Activated CD4-positive, alpha-beta T cell treated with anti-CD3 and anti-CD28 coated beads for 36 hours (primary cell): ENCODE results near the gene FRYL. TPM values are rescaled to one million over a fixed set of nuclear protein-coding genes. Genes with fewer than 3 reads are reported as not detected.
A peak's percentile ranks its signal among the peaks of the same experiment; 100 is the strongest.
"Not testable (repeated sequence)": the region's sequence is repeated elsewhere in the genome, so short reads cannot be mapped to it uniquely, and the experiment has no call there.

Experiments
- ATAC-seq: fragments of 200-7000 bp; cut with Tn5 transposase; one replicate; pipeline ENCODE4 v1.10.0; 2021; ENCODE audit warnings: mild to moderate bottlenecking, moderate library complexity
- CTCF ChIA-PET: fragments of 350-600 bp; sonication (Branson Sonifier 250); formaldehyde crosslinking; loops from one replicate; lab custom pipeline; 2021; ENCODE audit warnings: antibody characterized with exemption; lab: Charles Lee
- POLR2A ChIA-PET: fragments of 350-600 bp; sonication (Branson Sonifier 250); formaldehyde crosslinking; loops from one replicate; lab custom pipeline; 2021; ENCODE audit warnings: antibody characterized with exemption, inconsistent platforms; lab: Charles Lee
- DNase-seq: peaks from one replicate; pipeline ENCODE4 v3.0.0-alpha.2; 2020
- H3K27ac Mint-ChIP-seq: one replicate; pipeline ENCODE4 v1.8.0; 2021; ENCODE audit warnings: mixed read lengths
- H3K27me3 Mint-ChIP-seq: one replicate; pipeline ENCODE4 v1.8.0; 2021; ENCODE audit warnings: mixed read lengths
- H3K36me3 Mint-ChIP-seq: one replicate; pipeline ENCODE4 v1.8.0; 2021; ENCODE audit warnings: low read depth, mixed read lengths
- H3K4me1 Mint-ChIP-seq: one replicate; pipeline ENCODE4 v1.8.0; 2021; ENCODE audit warnings: mixed read lengths
- H3K4me3 Mint-ChIP-seq: one replicate; pipeline ENCODE4 v1.8.0; 2021; ENCODE audit warnings: mild to moderate bottlenecking, moderate library complexity, mixed read lengths
- H3K9me3 Mint-ChIP-seq: one replicate; pipeline ENCODE4 v1.8.0; 2021; ENCODE audit warnings: low read depth, mixed read lengths
- intact Hi-C, 2 experiments: fragments of 100-400 bp; cut with DNase I in 1 of 2; cut with micrococcal nuclease in 1 of 2; formaldehyde crosslinking; loops; one replicate each; pipeline versions ENCODE4 v1.14.2 to v1.15.1; 2022 to 2024; cut with DNase I, micrococcal nuclease
- total RNA-seq, 2 experiments: library from RNA; stranded (reverse); gene quantifications; one replicate each; pipeline ENCODE4 v1.2.3, GENCODE V29; 2021

The FRYL gene
- total RNA-seq, 2 experiments from 2014 or later = 67.9 to 69.8 TPM

GRCh38 chr4:48716285-48716684 is 63.8 kb downstream of the FRYL start:
- CTCF ChIA-PET, ATAC-seq, H3K9me3 Mint-ChIP-seq, intact Hi-C loops, H3K27ac Mint-ChIP-seq, POLR2A ChIA-PET, H3K4me3 Mint-ChIP-seq, DNase-seq, H3K27me3 Mint-ChIP-seq: not testable (repeated sequence)
- H3K36me3 Mint-ChIP-seq = peaks cover 32% of the 10 kb centered on the region
- H3K4me1 Mint-ChIP-seq = peaks cover 21% of the 10 kb centered on the region

GRCh38 chr4:48710446-48711209 is 69.5 kb downstream of the FRYL start:
- Mint-ChIP-seq H3K36me3 (peaks cover 43% of the 10 kb centered on the region), H3K27me3 (no peaks in the 10 kb centered on the region), H3K4me3 (no peak overlapping the region), H3K4me1 (peaks cover 19% of the 10 kb centered on the region), H3K27ac (no peak overlapping the region), H3K9me3 (no peaks in the 10 kb centered on the region)
- DNase-seq (no peak), ATAC-seq (no peak)
- intact Hi-C loops = no loop called here
- POLR2A ChIA-PET = no interaction called here
- CTCF ChIA-PET = no interaction called here

- H3K4me1 Mint-ChIP-seq = peaks cover 19% of the 10 kb centered on the region
- peaks cover 43% of the 10 kb centered on the region for H3K36me3 Mint-ChIP-seq
- ChIA-PET CTCF (no interaction called here), POLR2A (no interaction called here)
- DNase-seq (no peak), ATAC-seq (no peak)
- no peaks in the 10 kb centered on the region for H3K27me3 Mint-ChIP-seq
- no peaks in the 10 kb centered on the region for H3K9me3 Mint-ChIP-seq
- H3K4me3 Mint-ChIP-seq = no peak overlapping the region
- H3K27ac Mint-ChIP-seq = no peak overlapping the region
- intact Hi-C loops = no loop called here
Observed at GRCh38 chr4:48709901-48710300, 70.2 kb downstream of the FRYL start.

GRCh38 chr4:48708610-48709009 is 71.5 kb downstream of the FRYL start:
- Mint-ChIP-seq H3K36me3 (peaks cover 43% of the 10 kb centered on the region), H3K9me3 (no peaks in the 10 kb centered on the region), H3K4me1 (peaks cover 22% of the 10 kb centered on the region), H3K27me3 (no peaks in the 10 kb centered on the region), H3K4me3 (no peak overlapping the region), H3K27ac (no peak overlapping the region)
- intact Hi-C loops = no loop called here
- CTCF ChIA-PET = no interaction called here
- DNase-seq (no peak), ATAC-seq (no peak)
- POLR2A ChIA-PET = no interaction called here

- intact Hi-C loops = no loop called here
- ATAC-seq = peak; percentile 69
Observed at GRCh38 chr4:48706736-48707135, 73.3 kb downstream of the FRYL start.

GRCh38 chr4:48705609-48706008 is 74.5 kb downstream of the FRYL start:
- ChIA-PET POLR2A (no interaction called here), CTCF (interaction anchor here (1.3 kb wide), 1 partner anchor 206 kb away, joined by 3 read pairs; no protein-coding TSS in a partner anchor)
- Mint-ChIP-seq H3K9me3 (no peaks in the 10 kb centered on the region), H3K27ac (no peak overlapping the region), H3K36me3 (peaks cover 26% of the 10 kb centered on the region), H3K27me3 (no peaks in the 10 kb centered on the region), H3K4me3 (no peak overlapping the region), H3K4me1 (peaks cover 29% of the 10 kb centered on the region)
- intact Hi-C loops = no loop called here
- DNase-seq (no peak), ATAC-seq (no peak)

More at GRCh38 chr4:48706736-48707135, 73.3 kb downstream of the FRYL start:
- Mint-ChIP-seq H3K9me3 (no peaks in the 10 kb centered on the region), H3K27me3 (no peaks in the 10 kb centered on the region), H3K27ac (no peak overlapping the region), H3K4me1 (peaks cover 23% of the 10 kb centered on the region), H3K4me3 (no peak overlapping the region), H3K36me3 (peaks cover 33% of the 10 kb centered on the region)
- DNase-seq = no peak
- POLR2A ChIA-PET = no interaction called here
- CTCF ChIA-PET = interaction anchor here (1.3 kb wide), 2 partner anchors 72 to 207 kb away, joined by 3 read pairs; no protein-coding TSS in a partner anchor

- CTCF ChIA-PET = no interaction called here
- H3K27me3 Mint-ChIP-seq = no peaks in the 10 kb centered on the region
- no peak overlapping the region for H3K4me3 Mint-ChIP-seq
- no peak overlapping the region for H3K27ac Mint-ChIP-seq
- no peak for ATAC-seq
- POLR2A ChIA-PET = no interaction called here
- intact Hi-C loops = loop anchor here in 1 of 2 experiments (5.0 kb wide), 1 partner anchor 38 kb away; no protein-coding TSS in a partner anchor
- H3K36me3 Mint-ChIP-seq = peaks cover 13% of the 10 kb centered on the region
- H3K9me3 Mint-ChIP-seq = no peaks in the 10 kb centered on the region
- H3K4me1 Mint-ChIP-seq = peaks cover 40% of the 10 kb centered on the region
- DNase-seq = no peak
Observed at GRCh38 chr4:48704091-48704802, 75.8 kb downstream of the FRYL start.

- DNase-seq = no peak
- ATAC-seq = peak; percentile 30
- peaks cover 62% of the 10 kb centered on the region for H3K4me1 Mint-ChIP-seq
- no peak overlapping the region for H3K4me3 Mint-ChIP-seq
- POLR2A ChIA-PET = interaction anchor here (1.0 kb wide), 1 partner anchor 30 kb away, joined by 3 read pairs; no protein-coding TSS in a partner anchor
- H3K36me3 Mint-ChIP-seq = peaks cover 8% of the 10 kb centered on the region
- no peak overlapping the region for H3K27ac Mint-ChIP-seq
- H3K9me3 Mint-ChIP-seq = no peaks in the 10 kb centered on the region
- no peaks in the 10 kb centered on the region for H3K27me3 Mint-ChIP-seq
- CTCF ChIA-PET = interaction anchor here (1.2 kb wide), 1 partner anchor 12 kb away, joined by 3 read pairs; no protein-coding TSS in a partner anchor
- intact Hi-C loops = loop anchor here in 1 of 2 experiments (5.0 kb wide), 1 partner anchor 208 kb away; the partner anchor contains the start of gene OCIAD2
Observed at GRCh38 chr4:48699475-48699874, 80.6 kb downstream of the FRYL start.

GRCh38 chr4:48698029-48698971 is 81.8 kb downstream of the FRYL start:
- no peak for ATAC-seq
- intact Hi-C loops = loop anchor here in 1 of 2 experiments (5.0 kb wide), 1 partner anchor 209 kb away; the partner anchor contains the start of gene OCIAD2
- DNase-seq = no peak
- no peaks in the 10 kb centered on the region for H3K9me3 Mint-ChIP-seq
- no peaks in the 10 kb centered on the region for H3K27me3 Mint-ChIP-seq
- H3K36me3 Mint-ChIP-seq = peaks cover 8% of the 10 kb centered on the region
- no peak overlapping the region for H3K27ac Mint-ChIP-seq
- H3K4me1 Mint-ChIP-seq = peaks cover 59% of the 10 kb centered on the region
- ChIA-PET CTCF (interaction anchor here (0.7 to 1.1 kb wide), 5 partner anchors 34 to 216 kb away, joined by 3 to 4 read pairs (median 3); no protein-coding TSS in a partner anchor), POLR2A (no interaction called here)
- no peak overlapping the region for H3K4me3 Mint-ChIP-seq

- H3K4me3 Mint-ChIP-seq, H3K9me3 Mint-ChIP-seq, POLR2A ChIA-PET, ATAC-seq, H3K27ac Mint-ChIP-seq, DNase-seq, H3K36me3 Mint-ChIP-seq, H3K27me3 Mint-ChIP-seq: not testable (repeated sequence)
- intact Hi-C loops = loop anchor here in 1 of 2 experiments (5.0 kb wide), 1 partner anchor 210 kb away; the partner anchor contains the start of gene OCIAD2
- H3K4me1 Mint-ChIP-seq = peaks cover 58% of the 10 kb centered on the region
- CTCF ChIA-PET = interaction anchor here (0.7 to 1.1 kb wide), 4 partner anchors 33 to 215 kb away, joined by 3 to 4 read pairs (median 4); no protein-coding TSS in a partner anchor
Observed at GRCh38 chr4:48697516-48697915, 82.6 kb downstream of the FRYL start.
